Effector memory CD4-positive, alpha-beta T cell (primary cell): ENCODE results near the gene NTSR1.

Experiments used
- DNase-seq, 3 donors: peaks; one replicate each; pipeline ENCODE4 v3.0.0-alpha.2; 2020
- H3K27ac ChIP-seq: 2 replicates; pipeline ENCODE4 v1.7.0; 2013; ENCODE audit warnings: mild to moderate bottlenecking, low read length, moderate library complexity; ENCODE audit not compliant: insufficient read depth, poor library complexity, severe bottlenecking
- H3K27me3 ChIP-seq: replicated peaks from 2 replicates; pipeline ENCODE4 v1.7.0; 2013; ENCODE audit warnings: mild to moderate bottlenecking, low read length; ENCODE audit not compliant: insufficient read depth, control insufficient read depth, poor library complexity, severe bottlenecking
- H3K36me3 ChIP-seq: 2 replicates; pipeline ENCODE4 v1.7.0; 2013; ENCODE audit warnings: mild to moderate bottlenecking, low read length, moderate library complexity; ENCODE audit not compliant: control insufficient read depth, insufficient read depth
- H3K4me1 ChIP-seq: 2 replicates; pipeline ENCODE4 v1.7.0; 2013; ENCODE audit warnings: low read length, mild to moderate bottlenecking; ENCODE audit not compliant: control insufficient read depth, insufficient read depth, poor library complexity, severe bottlenecking
- H3K4me3 ChIP-seq: 2 replicates; pipeline ENCODE4 v1.7.0; 2013; ENCODE audit warnings: low read length, low read depth, mild to moderate bottlenecking; ENCODE audit not compliant: insufficient read depth, poor library complexity, severe bottlenecking
- H3K9me3 ChIP-seq: 2 replicates; pipeline ENCODE4 v1.7.0; 2013; ENCODE audit warnings: mild to moderate bottlenecking, low read length, moderate library complexity; ENCODE audit not compliant: control insufficient read depth

NTSR1 gene

DNA sequence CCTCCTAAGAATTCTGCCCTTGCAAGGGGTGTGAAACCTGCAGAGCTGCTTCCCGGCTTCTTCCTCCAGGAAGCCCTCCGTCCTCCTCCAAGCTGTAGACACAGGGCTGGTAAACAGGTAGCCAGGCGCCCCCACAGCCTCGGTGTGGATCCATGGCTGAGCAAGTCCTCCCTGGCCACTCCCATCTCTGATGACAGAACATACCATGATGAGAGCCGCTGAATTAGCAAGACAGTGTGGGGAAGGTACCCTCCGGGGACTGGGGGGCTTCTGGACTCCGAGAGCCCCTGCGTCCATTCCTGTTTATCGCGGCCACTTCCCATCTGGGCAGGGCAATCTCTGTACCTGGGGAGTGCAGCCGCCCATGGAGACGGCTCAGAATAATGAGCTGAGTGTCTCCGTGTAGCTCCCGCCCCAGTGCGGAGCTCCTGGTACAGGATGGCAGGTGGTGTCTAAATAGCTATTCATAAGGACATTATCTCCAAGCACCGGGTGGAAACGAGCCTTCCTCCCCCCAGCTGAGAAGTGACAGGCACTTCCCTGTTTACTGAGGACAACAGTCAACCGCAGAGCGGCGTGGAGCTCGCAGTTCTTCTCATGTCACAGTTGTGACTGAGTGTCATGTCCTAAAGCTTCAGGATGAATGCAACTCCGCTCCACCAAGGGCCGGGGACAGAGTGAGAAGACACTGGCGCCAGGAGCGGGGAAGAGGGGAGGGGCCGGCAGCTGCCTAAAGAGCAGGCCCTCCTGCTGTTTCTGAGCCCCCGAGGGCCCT, 22.7 kb upstream of the NTSR1 start:
- Histone ChIP-seq H3K9me3 (no peaks in the 10 kb centered on the region), H3K27ac (no peak overlapping the region), H3K36me3 (no peaks in the 10 kb centered on the region), H3K27me3 (no peaks in the 10 kb centered on the region), H3K4me1 (peaks cover 6% of the 10 kb centered on the region), H3K4me3 (no peak overlapping the region)
- DNase-seq, result no peak

GRCh38 chr20:62686869-62687830, 21.5 kb upstream of the NTSR1 start:
- no peak overlapping the region for H3K4me3 ChIP-seq

DNA sequence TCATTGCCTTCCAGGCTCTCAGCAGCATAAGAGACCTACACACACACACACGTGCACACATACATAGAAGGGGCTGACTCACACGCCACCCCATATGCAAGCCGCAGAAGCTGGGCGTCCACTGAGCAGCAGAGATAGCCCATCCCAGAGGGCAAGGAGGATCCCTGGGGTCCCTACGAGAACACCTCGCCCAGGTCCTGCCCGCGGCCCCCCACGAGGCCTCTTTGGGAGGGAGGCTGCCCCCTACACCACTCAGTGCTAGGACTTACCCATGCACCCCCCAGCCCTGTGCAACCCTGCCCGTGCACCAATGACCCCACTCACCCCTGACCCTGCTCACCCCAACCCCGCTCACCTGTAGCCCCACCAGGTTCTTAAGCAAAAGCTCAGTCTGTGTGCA, 20.6 kb upstream of the NTSR1 start:
- no peak for DNase-seq
- Histone ChIP-seq H3K4me1 (peaks cover 6% of the 10 kb centered on the region), H3K27ac (no peak overlapping the region), H3K27me3 (no peaks in the 10 kb centered on the region), H3K4me3 (no peak overlapping the region), H3K9me3 (no peaks in the 10 kb centered on the region), H3K36me3 (no peaks in the 10 kb centered on the region)

More at GRCh38 chr20:62686869-62687830, 21.5 kb upstream of the NTSR1 start:
- H3K36me3 ChIP-seq, result no peaks in the 10 kb centered on the region
- H3K27ac ChIP-seq, result no peak overlapping the region
- no peak for DNase-seq
- peaks cover 6% of the 10 kb centered on the region for H3K4me1 ChIP-seq
- no peaks in the 10 kb centered on the region for H3K9me3 ChIP-seq
- H3K27me3 ChIP-seq, result no peaks in the 10 kb centered on the region

GRCh38 chr20:62688855-62689460, 19.7 kb upstream of the NTSR1 start:
- DNase-seq, result no peak
- Histone ChIP-seq H3K9me3 (no peaks in the 10 kb centered on the region), H3K4me3 (no peak overlapping the region), H3K27ac (no peak overlapping the region), H3K4me1 (peaks cover 6% of the 10 kb centered on the region), H3K36me3 (no peaks in the 10 kb centered on the region), H3K27me3 (no peaks in the 10 kb centered on the region)

DNA sequence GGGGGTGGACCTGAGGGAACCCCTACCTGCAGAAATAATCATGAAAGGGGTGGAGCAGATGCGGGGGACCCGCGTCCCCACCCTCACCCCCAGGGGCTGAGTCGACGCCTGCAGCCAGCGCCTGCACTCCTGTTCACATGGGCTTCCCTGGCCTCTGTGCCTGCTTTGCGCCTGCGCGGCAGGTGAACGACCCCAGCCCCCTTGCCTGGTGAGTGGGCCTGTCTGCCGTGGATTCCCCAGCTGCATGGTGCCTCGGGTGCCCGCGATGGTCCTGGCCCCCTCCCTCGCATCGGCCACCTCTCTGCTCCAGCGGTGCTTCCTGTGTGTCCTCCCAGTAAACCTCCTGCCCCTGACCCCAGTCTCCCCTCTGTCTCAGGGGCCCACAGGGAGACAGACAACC, 18.8 kb upstream of the NTSR1 start:
- H3K36me3 ChIP-seq, result no peaks in the 10 kb centered on the region
- no peak overlapping the region for H3K4me3 ChIP-seq
- H3K4me1 ChIP-seq, result peaks cover 6% of the 10 kb centered on the region
- no peak overlapping the region for H3K27ac ChIP-seq
- H3K27me3 ChIP-seq, result no peaks in the 10 kb centered on the region
- no peak for DNase-seq
- H3K9me3 ChIP-seq, result no peaks in the 10 kb centered on the region

DNA sequence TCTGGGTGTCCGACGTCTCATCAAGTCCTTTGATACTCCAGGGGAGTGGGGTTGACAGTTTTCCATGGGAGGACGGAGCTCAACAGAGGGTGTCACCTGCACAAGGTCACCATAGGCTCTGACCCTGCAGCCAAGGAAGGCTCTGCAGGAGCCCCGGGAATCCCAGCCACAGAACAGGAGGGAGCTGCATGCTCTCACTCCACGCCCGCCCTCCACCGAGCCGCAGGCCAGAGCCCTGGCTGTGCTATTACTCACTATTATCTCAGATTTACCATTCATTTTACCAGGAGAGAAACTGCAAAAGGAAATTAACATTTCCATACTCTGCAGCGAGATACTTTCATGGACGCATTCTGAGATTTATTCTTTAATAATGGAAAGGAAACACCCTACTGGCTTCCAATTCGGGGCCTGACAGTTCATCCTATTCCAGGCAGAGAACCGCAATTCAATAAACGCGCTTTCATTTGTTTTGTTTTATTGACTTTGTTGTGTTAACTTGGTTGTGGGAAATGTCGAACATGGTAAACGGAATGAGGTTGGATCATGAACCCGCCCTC, 18.3 kb upstream of the NTSR1 start:
- H3K27ac ChIP-seq, result no peak overlapping the region
- DNase-seq, result no peak

DNA sequence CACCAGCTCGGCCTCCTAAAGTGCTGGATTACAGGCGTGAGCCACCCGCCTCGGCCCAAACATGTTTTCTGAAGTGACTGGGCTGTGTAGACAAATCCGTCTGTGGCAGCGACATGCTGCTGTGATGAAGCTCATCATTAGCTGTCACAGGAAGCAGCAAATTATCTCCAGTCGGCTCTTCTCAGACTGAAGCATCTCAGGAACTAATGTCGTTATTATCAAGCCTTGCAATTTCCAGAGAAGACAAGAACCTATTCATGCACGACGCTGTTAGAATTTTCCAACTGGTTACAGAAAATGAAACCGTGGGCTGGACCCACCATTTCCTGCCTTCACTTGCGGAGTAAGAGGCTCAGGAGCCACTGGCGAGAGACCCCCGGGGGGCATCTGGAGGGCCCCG, 17.1 kb upstream of the NTSR1 start:
- Histone ChIP-seq H3K36me3 (no peaks in the 10 kb centered on the region), H3K27me3 (no peaks in the 10 kb centered on the region), H3K4me1 (no peaks in the 10 kb centered on the region), H3K4me3 (no peak overlapping the region), H3K27ac (no peak overlapping the region), H3K9me3 (no peaks in the 10 kb centered on the region)
- DNase-seq, result no peak

More for the DNA sequence above, 18.3 kb upstream of the NTSR1 start:
- Histone ChIP-seq H3K4me1 (peaks cover 6% of the 10 kb centered on the region), H3K4me3 (no peak overlapping the region), H3K27me3 (no peaks in the 10 kb centered on the region), H3K36me3 (no peaks in the 10 kb centered on the region), H3K9me3 (no peaks in the 10 kb centered on the region)

DNA sequence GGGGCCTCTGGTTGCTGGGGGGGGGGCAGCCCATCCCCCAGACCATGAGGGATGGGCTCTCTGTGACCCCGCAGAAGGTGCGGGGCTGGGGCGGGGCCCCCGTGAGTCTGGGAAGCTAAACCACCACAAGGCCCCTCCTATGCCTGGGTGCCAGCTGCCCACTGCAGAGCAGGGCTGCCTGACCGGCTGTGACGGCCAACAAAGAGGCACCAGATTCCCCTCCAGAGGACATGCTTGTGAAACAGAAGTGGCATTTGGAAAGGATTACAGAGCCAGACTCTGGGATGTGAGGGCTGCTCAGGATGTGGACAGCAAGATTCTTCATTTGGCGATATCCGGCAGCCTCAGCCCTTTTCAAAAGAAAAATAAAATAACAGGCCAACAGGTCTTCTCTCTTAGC, 16.5 kb upstream of the NTSR1 start:
- H3K4me3 ChIP-seq, result no peak overlapping the region
- no peaks in the 10 kb centered on the region for H3K4me1 ChIP-seq
- no peaks in the 10 kb centered on the region for H3K36me3 ChIP-seq
- no peaks in the 10 kb centered on the region for H3K9me3 ChIP-seq
- DNase-seq, result no peak
- no peaks in the 10 kb centered on the region for H3K27me3 ChIP-seq
- H3K27ac ChIP-seq, result no peak overlapping the region

GRCh38 chr20:62692801-62693523, 15.7 kb upstream of the NTSR1 start:
- Histone ChIP-seq H3K36me3 (no peaks in the 10 kb centered on the region), H3K4me3 (no peak overlapping the region), H3K9me3 (no peaks in the 10 kb centered on the region), H3K4me1 (no peaks in the 10 kb centered on the region), H3K27ac (no peak overlapping the region), H3K27me3 (no peaks in the 10 kb centered on the region)
- DNase-seq, result no peak
